ENCODE measurements around the gene DUSP8. TPM values are rescaled to one million over a fixed set of nuclear protein-coding genes. Genes with fewer than 3 reads are reported as not detected.
A peak's percentile ranks its signal among the peaks of the same experiment; 100 is the strongest.

The DUSP8 gene
- total and polyA plus RNA-seq, 9 of the 15 experiments (the other 6 are each of a cell fraction or from before 2014, with no cell fraction given) = 0.14 to 2.0 (median 0.86) TPM; not detected in 2

- TF ChIP-seq ZEB2 (IDR thresholded peaks at IDR 0.05) = no peak
- TF ChIP-seq HNRNPLL (IDR thresholded peaks at IDR 0.05; ENCODE audit: low read depth, low read length, poor library complexity, severe bottlenecking) = no peak
- no peak for TF ChIP-seq ASH1L (IDR thresholded peaks at IDR 0.05; ENCODE audit: borderline replicate concordance, low read depth, partially characterized antibody)
- Histone ChIP-seq H4K20me1 (replicated peaks; ENCODE audit: control insufficient read depth, insufficient read depth, low read length) (peaks cover 3% of the 10 kb centered on the region; the same call in 1 of the 2 replicates), H3K9ac (ENCODE audit: insufficient read depth in 1 of 2, low read depth in 2 of 2, low read length in 2 of 2) (peak overlapping the region in 1 of 2 experiments; percentile 20; a peak in 1 of 4 replicates), H2AFZ (ENCODE audit: low read depth, low read length) (no peak overlapping the region), H3K4me1 (replicated peaks in 1 of 2; ENCODE audit: control insufficient read depth in 2 of 2, insufficient read depth in 2 of 2, low read length in 2 of 2) (peaks cover 0 to 60% of the 10 kb centered on the region in 2 experiments; a peak in 3 of 5 replicates), H3K9me1 (ENCODE audit: control insufficient read depth, insufficient read depth, low read length) (no peaks in the 10 kb centered on the region), H3K27me3 (ENCODE audit: control insufficient read depth in 2 of 2, insufficient read depth in 2 of 2, low read length in 2 of 2) (peaks cover 0 to 5% of the 10 kb centered on the region in 2 experiments; a peak in 1 of 5 replicates), H3K4me2 (ENCODE audit: insufficient read depth, low read length) (no peak overlapping the region), H3K27ac (ENCODE audit: extremely low read depth, low read depth, low read length) (no peak overlapping the region), H3K36me3 (ENCODE audit: control insufficient read depth, insufficient read depth, low read length) (no peaks in the 10 kb centered on the region), H3K4me3 (no peak overlapping the region), H3K9me3 (replicated peaks; ENCODE audit: control insufficient read depth, insufficient read depth, low read depth, low read length) (no peaks in the 10 kb centered on the region), H3K79me2 (ENCODE audit: control insufficient read depth, insufficient read depth, low read length) (no peaks in the 10 kb centered on the region)
- WGBS (ENCODE audit: insufficient coverage, low coverage, missing lambda C conversion rate) = 0% methylated on average over 3 of the region's 5 CpGs
- DNase-seq (ENCODE audit: extremely low read depth in 1 of 4, low spot score in 3 of 4) = no peak
- CTCF ChIA-PET (ENCODE audit: low intra/inter-chr PET ratio) = interaction anchor here (3.1 kb wide), 1 partner anchor 29 kb away, joined by 19 read pairs; no protein-coding TSS in a partner anchor
- POLR2A ChIA-PET = interaction anchor here (1.8 kb wide), 1 partner anchor 24 kb away, joined by 3 read pairs; no protein-coding TSS in a partner anchor
- BruUV-seq (replicated peaks) = no TSS peak
- intact Hi-C loops (cut with micrococcal nuclease) (no loop called here), in situ Hi-C loops (cut with MboI) (no loop called here)
- no peak for ATAC-seq
- FAIRE-seq = no peak
Observed at GRCh38 chr11:1545432-1545831, 26.6 kb downstream of the DUSP8 start.

GRCh38 chr11:1544536-1544935, 27.5 kb downstream of the DUSP8 start:
- H3K9ac ChIP-seq (ENCODE audit: insufficient read depth in 1 of 2, low read depth in 2 of 2, low read length in 2 of 2) = peak overlapping the region in 1 of 2 experiments; percentile 45; a peak in 1 of 4 replicates
- intact Hi-C loops (cut with micrococcal nuclease) (no loop called here), in situ Hi-C loops (cut with MboI) (no loop called here)
- no peaks in the 10 kb centered on the region for H3K36me3 ChIP-seq (ENCODE audit: control insufficient read depth, insufficient read depth, low read length)
- peaks cover 0 to 5% of the 10 kb centered on the region in 2 experiments; a peak in 1 of 5 replicates for H3K27me3 ChIP-seq (ENCODE audit: control insufficient read depth in 2 of 2, insufficient read depth in 2 of 2, low read length in 2 of 2)
- peaks cover 4 to 64% of the 10 kb centered on the region in 2 experiments for H3K4me1 ChIP-seq (replicated peaks in 1 of 2; ENCODE audit: control insufficient read depth in 2 of 2, insufficient read depth in 2 of 2, low read length in 2 of 2)
- ChIA-PET POLR2A (interaction anchor here (1.8 kb wide), 1 partner anchor 25 kb away, joined by 3 read pairs; no protein-coding TSS in a partner anchor), CTCF (ENCODE audit: low intra/inter-chr PET ratio) (interaction anchor here (3.1 kb wide), 1 partner anchor 30 kb away, joined by 19 read pairs; no protein-coding TSS in a partner anchor)
- FAIRE-seq (no peak), DNase-seq (ENCODE audit: extremely low read depth in 1 of 4, low spot score in 3 of 4) (no peak), ATAC-seq (no peak)
- H2AFZ ChIP-seq (ENCODE audit: low read depth, low read length) = no peak overlapping the region
- H3K9me1 ChIP-seq (ENCODE audit: control insufficient read depth, insufficient read depth, low read length) = no peaks in the 10 kb centered on the region
- H3K27ac ChIP-seq (ENCODE audit: extremely low read depth, low read depth, low read length) = no peak overlapping the region
- no peaks in the 10 kb centered on the region for H3K9me3 ChIP-seq (replicated peaks; ENCODE audit: control insufficient read depth, insufficient read depth, low read depth, low read length)
- H3K79me2 ChIP-seq (ENCODE audit: control insufficient read depth, insufficient read depth, low read length) = no peaks in the 10 kb centered on the region
- TF ChIP-seq MBD2 (IDR thresholded peaks at IDR 0.05; ENCODE audit: borderline replicate concordance, low read depth) (no peak), PHF20 (IDR thresholded peaks at IDR 0.05; ENCODE audit: partially characterized antibody) (no peak), CBFB (CRISPR knock-in tag; IDR thresholded peaks at IDR 0.05) (no peak), ZNF324 (CRISPR knock-in tag; IDR thresholded peaks at IDR 0.05) (no peak), DACH1 (IDR thresholded peaks at IDR 0.05; ENCODE audit: partially characterized antibody) (no peak)
- H4K20me1 ChIP-seq (replicated peaks; ENCODE audit: control insufficient read depth, insufficient read depth, low read length) = peaks cover 3% of the 10 kb centered on the region; the same call in 1 of the 2 replicates
- no peak overlapping the region for H3K4me3 ChIP-seq
- 16% methylated on average over 6 of the region's 6 CpGs for WGBS (ENCODE audit: insufficient coverage, low coverage, missing lambda C conversion rate)
- H3K4me2 ChIP-seq (ENCODE audit: insufficient read depth, low read length) = no peak overlapping the region
- no TSS peak for BruUV-seq (replicated peaks)
